Endothelial cell of umbilical vein (primary cell): ENCODE results near the gene CRYBB2.

Experiments
- CTCF ChIP-seq, 2 donors: IDR thresholded peaks; 1 replicate in 1 of 2; 2 replicates in 1 of 2; pipeline ENCODE4 v1.5.1; 2011; ENCODE audit warnings: low read length in 2 of 2, mild to moderate bottlenecking in 2 of 2, moderate library complexity in 2 of 2, control low read depth in 1 of 2, inconsistent platforms in 1 of 2, low read depth in 1 of 2; ENCODE audit not compliant: insufficient read depth in 1 of 2; ENCODE audit errors: extremely low read depth in 1 of 2
- EZH2 ChIP-seq: IDR thresholded peaks from 2 replicates; pipeline ENCODE4 v1.6.1; 2012; ENCODE audit warnings: borderline replicate concordance, low read depth, mild to moderate bottlenecking, moderate library complexity, low read length, inconsistent platforms; ENCODE audit not compliant: severe bottlenecking
- GATA2 ChIP-seq: IDR thresholded peaks from 2 replicates; pipeline ENCODE4 v1.7.0; 2011; ENCODE audit warnings: low read depth, mild to moderate bottlenecking, moderate library complexity, mixed read lengths, low read length; ENCODE audit not compliant: insufficient read length, insufficient read depth
- MYC ChIP-seq: IDR thresholded peaks from one replicate; pipeline ENCODE4 v1.6.1; 2011; ENCODE audit warnings: mild to moderate bottlenecking, low read depth, low read length
- POLR2A ChIP-seq: IDR thresholded peaks from 2 replicates; pipeline ENCODE4 v1.6.1; 2012; ENCODE audit warnings: low read depth, mild to moderate bottlenecking, control low read depth, low read length
- POLR2AphosphoS5 ChIP-seq: IDR thresholded peaks from 2 replicates; pipeline ENCODE4 v1.6.1; 2012; ENCODE audit warnings: low read depth, mild to moderate bottlenecking, control low read depth, low read length, moderate library complexity; ENCODE audit not compliant: insufficient read depth

GRCh38 chr22:25174156-25174887 lies 45.1 kb upstream of the CRYBB2 start:
- TF ChIP-seq CTCF (IDR thresholded peaks at IDR 0.05; ENCODE audit: extremely low read depth in 1 of 2, insufficient read depth in 1 of 2, low read depth in 1 of 2, low read length in 2 of 2) (no peak), EZH2 (no peak), MYC (no peak), POLR2A (no peak), GATA2 (no peak), POLR2AphosphoS5 (no peak)
